Suppressor macrophage (primary cell): ENCODE data around the gene PF4V1.
A peak's percentile ranks its signal among the peaks of the same experiment; 100 is the strongest.
"Not testable (repeated sequence)": the region's sequence is repeated elsewhere in the genome, so short reads cannot be mapped to it uniquely, and the experiment has no call there.

Experiments used
- DNase-seq, 4 experiments: peaks; one replicate each; pipeline ENCODE4 v3.0.0-alpha.2; 2020 to 2022

Gene PF4V1

DNA sequence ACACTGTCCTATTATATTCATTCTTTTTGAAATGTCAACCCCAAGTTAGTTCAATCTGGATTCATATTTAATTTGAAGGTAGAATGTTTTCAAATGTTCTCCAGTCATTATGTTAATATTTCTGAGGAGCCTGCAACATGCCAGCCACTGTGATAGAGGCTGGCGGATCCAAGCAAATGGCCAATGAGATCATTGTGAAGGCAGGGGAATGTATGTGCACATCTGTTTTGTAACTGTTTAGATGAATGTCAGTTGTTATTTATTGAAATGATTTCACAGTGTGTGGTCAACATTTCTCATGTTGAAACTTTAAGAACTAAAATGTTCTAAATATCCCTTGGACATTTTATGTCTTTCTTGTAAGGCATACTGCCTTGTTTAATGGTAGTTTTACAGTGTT, 17.7 kb downstream of the PF4V1 start:
- peak in 1 of 4 experiments; percentile 35 for DNase-seq

DNA sequence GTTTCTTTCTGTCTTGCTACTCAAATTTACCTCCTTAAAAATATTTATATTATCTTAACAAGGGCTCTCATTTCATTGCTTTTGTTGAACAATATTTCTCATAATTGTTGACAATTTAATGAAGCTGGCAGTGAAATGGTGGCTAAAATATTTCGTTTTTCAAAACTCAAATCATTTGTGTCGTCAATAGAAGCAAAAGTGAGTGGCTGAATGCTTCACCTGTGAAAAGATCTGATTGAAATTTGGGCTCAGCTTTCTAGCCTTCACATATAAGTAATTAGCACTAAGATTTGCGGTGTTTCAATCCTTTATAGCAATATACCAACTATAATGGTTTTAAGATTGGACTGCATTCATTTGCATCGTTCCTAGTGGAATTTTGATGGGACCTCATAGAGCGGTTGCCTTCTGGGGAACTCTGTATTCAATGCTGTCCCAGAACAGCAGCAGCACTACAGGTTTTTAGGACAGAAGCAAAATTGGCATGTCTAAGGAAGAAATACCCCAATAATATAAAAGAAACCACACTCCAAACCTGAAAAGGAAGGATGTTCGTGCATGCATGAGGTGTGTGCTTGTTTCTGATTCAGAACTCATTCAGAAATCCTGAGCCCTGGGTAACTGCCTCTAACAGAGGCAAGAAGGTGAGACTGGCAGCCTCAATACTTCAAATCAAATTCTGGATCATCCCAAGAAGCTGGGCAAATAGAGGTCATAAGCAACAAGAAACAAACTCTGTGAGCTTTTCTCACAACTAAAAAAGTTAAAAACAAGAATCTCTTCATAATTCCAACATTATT, 18.6 kb downstream of the PF4V1 start:
- no peak for DNase-seq

- DNase-seq: peak; percentile 34 to 84 (median 66)
Measured at GRCh38 chr4:73872316-73873108, 19.4 kb downstream of the PF4V1 start.

DNA sequence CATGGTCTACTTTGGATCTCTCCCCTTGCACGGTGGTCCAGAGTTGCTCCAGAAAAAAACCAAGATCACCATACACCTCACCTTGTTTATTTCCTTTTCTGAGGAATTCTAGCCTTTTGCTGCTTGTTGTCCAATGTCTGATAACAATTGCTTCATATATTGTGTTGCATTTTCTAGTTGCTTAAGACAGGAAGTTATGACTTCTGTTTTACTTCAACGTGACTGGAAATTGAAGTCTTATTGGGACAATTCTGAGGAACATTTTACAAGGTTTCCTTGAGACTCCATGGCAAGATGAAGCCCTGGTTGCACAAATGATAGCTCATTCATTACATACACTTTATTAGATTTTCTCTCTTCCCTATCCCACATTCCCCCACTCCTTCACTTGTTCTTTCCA, 21.3 kb downstream of the PF4V1 start:
- peak in 2 of 4 experiments; percentile 32 to 49 for DNase-seq

GRCh38 chr4:73875401-73875800, 22.3 kb downstream of the PF4V1 start:
- no peak for DNase-seq

DNA sequence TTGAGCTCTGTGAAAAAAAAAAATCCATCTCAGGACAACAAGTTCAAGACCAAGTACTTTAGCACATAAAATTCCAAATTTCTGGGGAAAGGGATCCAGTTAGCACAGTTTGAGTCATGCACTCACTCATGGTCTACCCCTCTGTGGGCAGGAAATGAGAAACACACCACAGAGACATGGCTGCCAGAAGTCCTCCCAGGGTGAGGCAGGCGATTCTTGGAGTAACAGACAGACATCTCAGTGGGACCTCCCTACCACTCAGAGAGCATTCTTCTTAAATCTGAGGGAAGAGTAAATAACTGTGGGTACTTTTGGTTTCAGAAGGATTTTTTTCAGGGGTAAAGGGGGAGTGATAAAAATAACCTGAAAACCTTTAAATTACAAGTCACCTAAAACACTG, 30.2 kb downstream of the PF4V1 start:
- no peak for DNase-seq

DNA sequence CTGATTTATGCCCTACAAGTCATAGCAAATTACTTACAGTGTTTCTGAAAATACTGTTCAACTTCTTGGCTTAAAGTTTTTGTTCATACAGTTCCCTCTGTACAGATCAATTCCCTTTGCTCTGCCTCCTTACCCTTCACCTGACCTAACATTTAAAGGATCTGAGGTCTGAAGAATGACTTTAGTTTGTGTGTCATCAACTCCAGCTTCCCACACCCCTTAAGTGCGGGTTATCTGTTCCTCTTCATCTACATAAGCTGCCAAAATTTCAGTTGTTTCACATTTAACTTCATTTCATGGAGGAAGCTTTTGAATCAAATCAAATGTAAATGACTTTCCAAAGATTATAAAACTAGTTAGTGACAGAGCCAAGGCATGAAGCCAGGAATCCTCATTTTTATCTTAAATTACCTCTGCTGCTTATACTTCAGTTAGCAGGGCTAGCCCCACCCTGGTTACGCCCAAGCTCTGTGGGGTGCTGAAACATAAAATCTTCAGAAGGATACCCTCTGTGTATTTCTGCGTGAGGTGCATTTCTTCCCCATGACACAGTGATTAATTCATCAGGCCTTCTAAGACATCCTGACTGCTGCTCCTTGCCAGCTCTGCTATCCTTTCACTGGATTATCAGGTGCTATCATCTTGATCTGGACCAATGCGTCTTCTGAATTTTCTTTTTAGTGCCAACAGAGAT, 32.6 kb downstream of the PF4V1 start:
- DNase-seq: peak in 3 of 4 experiments; percentile 22 to 52 (median 25)

- no peak for DNase-seq
Measured at GRCh38 chr4:73891326-73891725, 38.2 kb downstream of the PF4V1 start.

DNA sequence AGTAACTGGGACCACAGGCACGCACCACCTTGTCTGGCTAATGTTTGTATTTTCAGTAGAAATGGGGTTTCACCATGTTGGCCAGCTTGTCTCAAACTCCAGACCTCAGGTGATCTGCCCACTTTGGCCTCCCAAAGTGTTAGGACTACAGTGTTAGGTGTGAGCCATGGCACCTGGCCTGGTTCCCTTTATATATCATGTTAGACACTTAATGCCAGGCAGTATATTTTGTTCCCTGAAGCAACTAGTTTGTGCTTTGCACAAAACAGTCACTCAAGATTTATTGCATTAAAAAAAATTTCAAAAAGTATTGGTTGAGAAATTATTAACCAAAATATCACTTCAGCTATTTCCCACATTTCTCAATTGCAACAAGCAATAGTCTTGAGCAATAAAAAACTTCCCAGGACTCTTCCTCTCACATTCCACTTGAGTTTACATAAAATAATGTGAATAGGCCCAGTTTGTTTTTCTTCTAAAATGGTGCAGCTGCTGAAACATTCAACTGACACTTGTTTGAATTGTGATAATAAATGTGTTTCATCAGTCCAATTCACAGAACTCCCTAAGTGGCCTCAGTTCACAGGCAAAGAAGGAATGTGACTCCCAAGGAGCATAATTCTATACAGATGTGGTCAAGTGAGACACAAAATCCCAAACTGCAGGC, 38.8 kb downstream of the PF4V1 start:
- DNase-seq: peak in 2 of 4 experiments; percentile 9 to 45

GRCh38 chr4:73892966-73893365, 39.9 kb downstream of the PF4V1 start:
- no peak for DNase-seq

DNA sequence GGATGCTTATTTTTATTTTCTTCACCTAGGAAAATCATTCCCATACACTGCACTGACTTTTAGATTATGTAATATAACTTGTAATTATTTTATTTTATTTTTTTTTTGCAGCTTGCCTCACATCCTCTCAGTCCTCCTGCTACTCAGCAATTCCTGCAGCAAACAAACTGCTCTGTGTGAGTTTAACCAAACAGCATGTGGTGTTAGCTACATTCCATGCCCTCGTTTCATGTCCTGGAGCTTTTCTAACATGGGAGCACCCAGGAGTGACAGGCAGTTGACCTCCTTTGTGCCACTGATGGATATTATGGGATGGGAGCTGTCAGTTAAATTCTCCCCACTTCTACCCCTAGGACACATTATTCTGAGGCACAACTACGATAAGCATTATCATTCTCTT, 40.9 kb downstream of the PF4V1 start:
- DNase-seq: no peak

DNA sequence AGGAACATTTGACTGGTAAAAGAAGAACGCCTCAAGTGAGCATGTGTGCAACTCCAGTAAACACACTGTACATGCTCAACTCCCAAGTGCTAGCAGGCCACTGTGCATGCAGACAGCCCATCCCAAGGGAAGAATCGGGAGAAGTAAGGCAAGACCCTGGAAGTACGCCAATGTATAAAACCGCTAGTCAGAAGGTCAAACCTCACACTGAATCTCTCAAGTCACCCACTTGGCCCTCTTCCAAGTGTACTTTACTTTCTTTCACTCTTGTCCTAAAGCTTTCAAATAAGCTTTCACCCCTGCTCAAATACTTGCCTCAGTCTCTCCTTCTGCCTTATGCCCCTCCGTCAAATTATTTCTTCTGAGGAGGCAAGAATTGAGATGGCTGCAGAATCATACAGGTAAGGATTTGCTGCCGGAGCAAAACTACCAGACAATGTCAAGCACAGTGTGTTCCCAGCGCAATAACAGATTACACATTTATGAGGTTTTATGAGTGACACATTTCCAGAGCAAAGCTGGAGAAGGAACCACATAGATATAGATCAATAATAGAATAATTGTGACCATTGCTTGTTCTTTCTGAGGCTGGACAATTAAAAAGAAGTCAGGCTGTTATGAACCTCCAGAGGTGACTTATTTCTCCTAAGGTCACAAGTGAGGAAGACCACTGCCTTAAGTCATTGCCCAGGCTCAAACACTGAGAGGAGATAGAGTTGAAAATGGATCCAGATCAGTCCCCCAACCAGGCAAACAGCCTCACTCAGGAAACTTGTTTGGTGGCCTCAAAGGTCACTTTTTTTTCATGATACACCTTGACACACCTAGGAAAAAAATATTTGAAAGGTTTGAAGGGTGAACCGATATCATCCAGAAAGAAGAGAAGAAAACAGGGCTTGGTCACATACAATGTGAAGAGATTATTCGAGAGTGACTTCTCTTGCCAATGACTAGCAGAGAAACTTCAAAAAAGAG, 42.4 kb downstream of the PF4V1 start:
- DNase-seq: no peak

DNA sequence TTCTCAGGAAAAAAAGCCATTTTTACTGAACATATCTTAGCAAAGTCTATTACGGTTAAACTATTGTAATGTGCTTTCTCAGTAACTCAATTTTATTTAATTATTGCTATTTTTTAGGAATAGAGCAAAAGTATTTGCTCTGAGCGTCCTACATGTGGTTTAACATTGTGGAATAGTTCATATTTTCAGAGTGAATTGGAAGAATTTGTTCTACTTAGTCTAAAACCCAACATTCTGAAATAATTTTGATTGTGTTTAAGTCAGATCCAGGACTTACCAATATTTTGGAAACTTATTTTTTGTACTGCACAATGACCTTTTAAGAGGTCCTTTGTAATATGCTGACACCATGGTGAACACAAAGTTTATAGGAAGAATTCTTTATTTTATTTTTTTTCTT, 43.3 kb downstream of the PF4V1 start:
- no peak for DNase-seq

DNA sequence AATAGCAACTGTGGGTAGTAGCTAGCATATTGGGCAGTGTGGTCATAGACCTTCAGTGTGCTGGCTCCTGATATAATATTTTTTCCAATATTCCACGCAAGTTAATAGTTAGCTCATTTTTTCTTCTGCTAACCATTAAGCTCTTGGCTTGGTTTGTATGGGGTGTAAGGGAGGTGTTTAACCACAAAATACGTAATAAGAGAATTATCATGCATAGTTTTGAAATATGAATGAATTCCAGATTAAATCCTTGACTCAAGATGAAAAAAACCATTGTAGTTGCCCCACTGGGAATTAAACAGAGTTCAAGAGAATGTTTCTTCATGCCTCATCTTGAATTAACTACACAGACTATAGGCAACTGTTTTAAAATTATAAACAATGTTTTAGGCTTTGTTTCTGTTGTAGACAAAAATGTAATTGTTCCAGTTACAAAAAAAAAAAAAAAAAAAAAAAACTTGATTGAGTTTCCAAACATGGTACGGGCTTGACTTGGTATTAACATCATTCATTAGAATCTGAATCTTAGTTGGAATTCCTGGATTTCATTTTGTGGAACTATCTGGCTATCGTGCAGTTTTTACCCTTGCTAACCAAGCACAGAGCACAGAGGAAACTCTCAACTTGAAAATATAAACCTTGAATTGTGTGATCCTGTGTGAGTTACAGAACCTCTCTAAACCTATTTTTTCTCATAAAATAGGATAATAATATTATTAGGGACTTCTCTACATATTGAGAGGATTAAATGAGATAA, 44.5 kb downstream of the PF4V1 start:
- no peak for DNase-seq

GRCh38 chr4:73899338-73899737, 46.2 kb downstream of the PF4V1 start:
- not testable (repeated sequence) for DNase-seq

DNA sequence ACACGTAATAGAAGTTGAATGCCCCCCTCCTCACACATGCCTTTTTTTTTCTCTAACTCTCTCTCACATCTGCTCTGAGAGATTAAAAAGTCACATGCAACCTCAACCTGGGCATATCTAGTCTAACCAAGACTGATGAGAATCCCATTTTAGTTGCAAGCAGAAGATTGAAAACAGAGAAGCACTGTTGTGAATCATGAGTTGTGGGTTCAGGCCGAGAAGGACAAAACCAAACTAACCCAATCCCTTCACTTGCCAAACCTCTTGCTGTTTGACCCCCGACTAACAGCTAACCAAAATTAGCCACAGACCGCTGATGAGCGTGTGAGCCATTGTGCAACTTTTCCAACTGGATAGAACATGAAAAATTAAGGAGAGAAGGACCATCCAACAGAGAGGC, 47.9 kb downstream of the PF4V1 start:
- DNase-seq: no peak

DNA sequence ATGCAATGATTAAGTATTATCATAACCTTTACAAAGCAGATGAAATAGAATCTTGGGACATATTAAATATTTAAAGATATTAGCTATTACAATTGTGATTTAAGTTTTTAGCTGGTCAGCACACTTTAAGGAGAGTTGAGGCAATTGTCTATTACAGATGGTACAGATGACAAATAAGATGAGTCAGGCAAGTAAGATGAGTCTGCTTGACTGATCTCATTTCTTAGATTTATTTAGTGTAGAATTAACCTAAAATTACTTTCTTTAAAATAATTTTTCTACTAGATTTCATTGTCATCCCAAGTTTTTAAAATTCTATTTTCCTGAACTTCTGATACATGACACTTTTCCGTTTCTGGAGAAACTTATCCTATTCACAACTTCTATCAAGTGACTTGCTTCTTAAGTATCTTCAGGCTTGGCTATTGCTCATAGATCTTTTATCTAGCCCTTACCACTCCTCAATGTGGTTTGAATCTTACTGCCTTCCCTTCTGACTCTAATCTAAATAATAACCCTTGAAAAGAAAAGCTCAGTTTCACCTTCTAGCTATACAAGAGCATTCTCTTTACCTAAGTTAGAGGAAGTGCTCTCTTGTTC, 49.0 kb downstream of the PF4V1 start:
- DNase-seq: peak in 2 of 4 experiments; percentile 9 to 19

GRCh38 chr4:73902817-73903547, 49.9 kb downstream of the PF4V1 start:
- peak in 3 of 4 experiments; percentile 8 to 29 (median 11) for DNase-seq
